Thyroid gland (tissue), 4 donors: ENCODE measurements around the gene VWCE.

ENCODE experiments used
- POLR2A ChIP-seq, 2 donors: fragments of 450-650 bp; IDR thresholded peaks; one replicate each; pipeline ENCODE4 v1.6.1; 2017; ENCODE audit warnings: antibody characterized with exemption in 2 of 2, mild to moderate bottlenecking in 2 of 2, moderate library complexity in 1 of 2
- TF ChIP-seq, protein P1 (sequence below), 6 experiments: fragments of 200-600 bp in 3 of 6; fragments of 450-650 bp in 3 of 6; sonication (generic) in 3 of 6; IDR thresholded peaks; one replicate each; pipeline ENCODE4 v1.5.1; 2016 to 2019; ENCODE audit warnings: antibody characterized with exemption in 6 of 6, mild to moderate bottlenecking in 2 of 6, inconsistent platforms in 1 of 6, moderate library complexity in 1 of 6

DNA sequence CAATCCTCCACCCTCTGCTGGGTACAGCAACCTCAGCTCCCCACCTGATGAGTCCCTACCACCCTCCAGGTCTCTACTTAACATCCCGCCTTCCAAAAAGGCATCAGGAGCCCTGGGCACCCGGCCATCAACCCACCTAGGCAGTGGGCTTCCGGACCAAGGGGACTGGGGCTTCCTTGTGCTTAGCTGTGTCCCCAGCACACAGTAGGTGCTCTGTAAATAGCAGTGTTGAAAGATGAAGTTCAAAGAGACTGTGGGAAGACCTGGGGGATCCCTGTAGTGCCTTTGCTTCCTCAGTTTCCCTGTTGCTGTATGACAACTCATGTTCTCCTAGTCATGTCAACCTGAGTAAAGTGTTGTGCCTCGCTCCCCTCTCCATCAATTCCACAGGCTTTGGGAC is 21.0 kb downstream of the VWCE start:
- TF ChIP-seq, protein P1, sequence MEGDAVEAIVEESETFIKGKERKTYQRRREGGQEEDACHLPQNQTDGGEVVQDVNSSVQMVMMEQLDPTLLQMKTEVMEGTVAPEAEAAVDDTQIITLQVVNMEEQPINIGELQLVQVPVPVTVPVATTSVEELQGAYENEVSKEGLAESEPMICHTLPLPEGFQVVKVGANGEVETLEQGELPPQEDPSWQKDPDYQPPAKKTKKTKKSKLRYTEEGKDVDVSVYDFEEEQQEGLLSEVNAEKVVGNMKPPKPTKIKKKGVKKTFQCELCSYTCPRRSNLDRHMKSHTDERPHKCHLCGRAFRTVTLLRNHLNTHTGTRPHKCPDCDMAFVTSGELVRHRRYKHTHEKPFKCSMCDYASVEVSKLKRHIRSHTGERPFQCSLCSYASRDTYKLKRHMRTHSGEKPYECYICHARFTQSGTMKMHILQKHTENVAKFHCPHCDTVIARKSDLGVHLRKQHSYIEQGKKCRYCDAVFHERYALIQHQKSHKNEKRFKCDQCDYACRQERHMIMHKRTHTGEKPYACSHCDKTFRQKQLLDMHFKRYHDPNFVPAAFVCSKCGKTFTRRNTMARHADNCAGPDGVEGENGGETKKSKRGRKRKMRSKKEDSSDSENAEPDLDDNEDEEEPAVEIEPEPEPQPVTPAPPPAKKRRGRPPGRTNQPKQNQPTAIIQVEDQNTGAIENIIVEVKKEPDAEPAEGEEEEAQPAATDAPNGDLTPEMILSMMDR (IDR thresholded peaks at IDR 0.05), result no peak
- TF ChIP-seq POLR2A (IDR thresholded peaks at IDR 0.05), result no peak
